HEK293 (cell line): Measurements from ENCODE around the gene HLA-DMB.
A peak's percentile ranks its signal among the peaks of the same experiment; 100 is the strongest.

ENCODE experiments used
- CTCF ChIA-PET: fragments of 350-600 bp; formaldehyde crosslinking; extraction: SDS; loops from one replicate; lab custom pipeline; 2021; ENCODE audit warnings: antibody characterized with exemption; lab: Yijun Ruan, JAX
- POLR2A ChIA-PET: fragments of 300-600 bp; formaldehyde crosslinking; extraction: SDS; loops from one replicate; lab custom pipeline; 2020; ENCODE audit warnings: antibody characterized with exemption, inconsistent platforms; lab: Yijun Ruan, JAX
- H3K27ac ChIP-seq: fragments of 200-500 bp; sonication (Bioruptor generic); 2 replicates; pipeline ENCODE4 v1.5.1; 2014; ENCODE audit warnings: low read depth, low read length, control low read depth, inconsistent platforms; ENCODE audit errors: extremely low read depth
- H3K36me3 ChIP-seq, 2 experiments: fragments of 200-500 bp in 1 of 2; sonication (Bioruptor generic) in 1 of 2; 1 replicate in 1 of 2; 2 replicates in 1 of 2; pipeline ENCODE4 v1.5.1; 2014 to 2017; ENCODE audit warnings: inconsistent platforms in 2 of 2, low read length in 2 of 2; ENCODE audit not compliant: control insufficient read depth in 2 of 2, insufficient read depth in 1 of 2
- H3K4me1 ChIP-seq: fragments of 200-500 bp; sonication (Bioruptor generic); 2 replicates; pipeline ENCODE4 v1.5.1; 2014; ENCODE audit warnings: mild to moderate bottlenecking, low read length, inconsistent platforms; ENCODE audit not compliant: control insufficient read depth, insufficient read depth
- H3K4me3 ChIP-seq: 2 replicates; pipeline ENCODE4 v1.5.1; 2011; ENCODE audit warnings: low read depth, mild to moderate bottlenecking, control low read depth, low read length, moderate library complexity
- H3K9me3 ChIP-seq: fragments of 200-500 bp; sonication (Bioruptor generic); 2 replicates; pipeline ENCODE4 v1.5.1; 2014; ENCODE audit warnings: low read depth, low read length, inconsistent platforms; ENCODE audit not compliant: control insufficient read depth, insufficient read depth
- BCL11B ChIP-seq: fragments of 450-650 bp; formaldehyde crosslinking; IDR thresholded peaks from 2 replicates; pipeline ENCODE4 v1.5.1; 2016; ENCODE audit warnings: low read depth, missing biosample characterization, missing genetic modification characterization
- EGR2 ChIP-seq: fragments of 450-650 bp; formaldehyde crosslinking; IDR thresholded peaks from 2 replicates; pipeline ENCODE4 v1.5.1; 2016; ENCODE audit warnings: low read depth, missing biosample characterization, missing genetic modification characterization
- ELK4 ChIP-seq: IDR thresholded peaks from 2 replicates; pipeline ENCODE4 v1.6.1; 2011; ENCODE audit warnings: mild to moderate bottlenecking, low read depth, low read length, borderline replicate concordance
- GLIS1 ChIP-seq: fragments of 450-650 bp; formaldehyde crosslinking; IDR thresholded peaks from 2 replicates; pipeline ENCODE4 v1.5.1; 2016; ENCODE audit warnings: missing biosample characterization, missing genetic modification characterization
- IKZF3 ChIP-seq: fragments of 450-650 bp; IDR thresholded peaks from 2 replicates; pipeline ENCODE4 v1.5.0; 2018; ENCODE audit warnings: missing biosample characterization, mild to moderate bottlenecking, missing genetic modification characterization, moderate library complexity
- INSM2 ChIP-seq: fragments of 450-650 bp; formaldehyde crosslinking; IDR thresholded peaks from 2 replicates; pipeline ENCODE4 v1.5.1; 2016; ENCODE audit warnings: missing biosample characterization, missing genetic modification characterization
- KLF1 ChIP-seq: fragments of 450-650 bp; formaldehyde crosslinking; IDR thresholded peaks from 2 replicates; pipeline ENCODE4 v1.5.1; 2016; ENCODE audit warnings: missing biosample characterization, missing genetic modification characterization
- KLF10 ChIP-seq: fragments of 450-650 bp; IDR thresholded peaks from 2 replicates; pipeline ENCODE4 v1.5.1; 2018; ENCODE audit warnings: missing biosample characterization, mild to moderate bottlenecking, missing genetic modification characterization
- KLF8 ChIP-seq: fragments of 450-650 bp; formaldehyde crosslinking; IDR thresholded peaks from 2 replicates; pipeline ENCODE4 v1.5.1; 2016; ENCODE audit warnings: missing biosample characterization, missing genetic modification characterization
- MZF1 ChIP-seq: fragments of 450-650 bp; formaldehyde crosslinking; IDR thresholded peaks from 2 replicates; pipeline ENCODE4 v1.5.1; 2017; ENCODE audit warnings: missing biosample characterization, missing genetic modification characterization, borderline replicate concordance
- OVOL3 ChIP-seq: fragments of 450-650 bp; formaldehyde crosslinking; IDR thresholded peaks from 2 replicates; pipeline ENCODE4 v1.5.1; 2016; ENCODE audit warnings: missing biosample characterization, missing genetic modification characterization
- SP2 ChIP-seq: fragments of 450-650 bp; formaldehyde crosslinking; IDR thresholded peaks from 2 replicates; pipeline ENCODE4 v1.5.1; 2016; ENCODE audit warnings: missing biosample characterization, missing genetic modification characterization
- SP7 ChIP-seq: fragments of 450-650 bp; formaldehyde crosslinking; IDR thresholded peaks from 2 replicates; pipeline ENCODE4 v1.5.1; 2016; ENCODE audit warnings: missing biosample characterization, missing genetic modification characterization
- TRIM28 ChIP-seq: IDR thresholded peaks from 2 replicates; pipeline ENCODE4 v1.6.1; 2011; ENCODE audit warnings: low read length, control low read depth, borderline replicate concordance
- ZBTB20 ChIP-seq: fragments of 450-650 bp; formaldehyde crosslinking; IDR thresholded peaks from 2 replicates; pipeline ENCODE4 v1.5.1; 2016; ENCODE audit warnings: missing biosample characterization, missing genetic modification characterization
- ZBTB44 ChIP-seq: fragments of 450-650 bp; IDR thresholded peaks from 2 replicates; pipeline ENCODE4 v1.5.1; 2018; ENCODE audit warnings: missing biosample characterization, mild to moderate bottlenecking, missing genetic modification characterization
- ZBTB48 ChIP-seq: fragments of 450-650 bp; formaldehyde crosslinking; IDR thresholded peaks from 2 replicates; pipeline ENCODE4 v1.5.1; 2016; ENCODE audit warnings: missing biosample characterization, missing genetic modification characterization
- ZBTB6 ChIP-seq: fragments of 450-650 bp; formaldehyde crosslinking; IDR thresholded peaks from 2 replicates; pipeline ENCODE4 v1.5.1; 2017; ENCODE audit warnings: missing biosample characterization, missing genetic modification characterization
- ZFP37 ChIP-seq: fragments of 450-650 bp; formaldehyde crosslinking; IDR thresholded peaks from 2 replicates; pipeline ENCODE4 v1.5.1; 2016; ENCODE audit warnings: missing biosample characterization, missing genetic modification characterization
- ZNF114 ChIP-seq: fragments of 450-650 bp; formaldehyde crosslinking; IDR thresholded peaks from 2 replicates; pipeline ENCODE4 v1.5.0; 2017; ENCODE audit warnings: missing biosample characterization, missing genetic modification characterization
- ZNF132 ChIP-seq: fragments of 450-650 bp; formaldehyde crosslinking; IDR thresholded peaks from 2 replicates; pipeline ENCODE4 v1.5.1; 2017; ENCODE audit warnings: missing biosample characterization, missing genetic modification characterization, borderline replicate concordance
- ZNF155 ChIP-seq: fragments of 450-650 bp; formaldehyde crosslinking; IDR thresholded peaks from 2 replicates; pipeline ENCODE4 v1.5.1; 2016; ENCODE audit warnings: missing biosample characterization, missing genetic modification characterization
- ZNF16 ChIP-seq: fragments of 450-650 bp; formaldehyde crosslinking; IDR thresholded peaks from 2 replicates; pipeline ENCODE4 v1.5.1; 2016; ENCODE audit warnings: low read depth, missing biosample characterization, missing genetic modification characterization
- ZNF174 ChIP-seq: fragments of 450-650 bp; formaldehyde crosslinking; IDR thresholded peaks from 2 replicates; pipeline ENCODE4 v1.5.0; 2017; ENCODE audit warnings: missing biosample characterization, mild to moderate bottlenecking, missing genetic modification characterization
- ZNF211 ChIP-seq: fragments of 450-650 bp; formaldehyde crosslinking; IDR thresholded peaks from 2 replicates; pipeline ENCODE4 v1.5.1; 2016; ENCODE audit warnings: low read depth, missing biosample characterization, missing genetic modification characterization
- ZNF341 ChIP-seq: fragments of 450-650 bp; formaldehyde crosslinking; IDR thresholded peaks from 2 replicates; pipeline ENCODE4; 2016; ENCODE audit warnings: low read depth, missing biosample characterization, missing genetic modification characterization
- ZNF473 ChIP-seq: fragments of 450-650 bp; formaldehyde crosslinking; IDR thresholded peaks from 2 replicates; pipeline ENCODE4 v1.5.1; 2017; ENCODE audit warnings: missing biosample characterization, missing genetic modification characterization
- ZNF558 ChIP-seq: fragments of 450-650 bp; formaldehyde crosslinking; IDR thresholded peaks from 2 replicates; pipeline ENCODE4 v1.5.1; 2016; ENCODE audit warnings: missing biosample characterization, missing genetic modification characterization
- ZNF580 ChIP-seq: fragments of 450-650 bp; formaldehyde crosslinking; IDR thresholded peaks from 2 replicates; pipeline ENCODE4 v1.5.1; 2016; ENCODE audit warnings: missing biosample characterization, missing genetic modification characterization
- ZNF610 ChIP-seq: fragments of 450-650 bp; formaldehyde crosslinking; IDR thresholded peaks from 2 replicates; pipeline ENCODE4 v1.5.1; 2016; ENCODE audit warnings: missing biosample characterization, missing genetic modification characterization, borderline replicate concordance
- ZNF629 ChIP-seq: fragments of 450-650 bp; formaldehyde crosslinking; IDR thresholded peaks from 2 replicates; pipeline ENCODE4 v1.5.1; 2017; ENCODE audit warnings: missing biosample characterization, missing genetic modification characterization
- ZNF843 ChIP-seq: fragments of 450-650 bp; formaldehyde crosslinking; IDR thresholded peaks from 2 replicates; pipeline ENCODE4 v1.5.1; 2016; ENCODE audit warnings: missing biosample characterization, missing genetic modification characterization
- ZSCAN30 ChIP-seq: fragments of 450-650 bp; IDR thresholded peaks from 2 replicates; pipeline ENCODE4 v1.5.1; 2018; ENCODE audit warnings: missing biosample characterization, mild to moderate bottlenecking, missing genetic modification characterization, moderate library complexity

Gene HLA-DMB

GRCh38 chr6:32982084-32982701 lies 41.4 kb upstream of the HLA-DMB start:
- H3K4me3 ChIP-seq, result no peak overlapping the region
- no peaks in the 10 kb centered on the region for H3K9me3 ChIP-seq
- ChIA-PET CTCF (interaction anchor here (0.6 to 11.4 kb wide), 6 partner anchors 10 to 143 kb away, joined by 4 to 250 read pairs (median 64); partner anchors contain the start of gene HLA-DMA), POLR2A (interaction anchor here (0.7 to 7.7 kb wide), 6 partner anchors 12 to 352 kb away, joined by 3 to 405 read pairs (median 8); partner anchors contain the start of genes BRD2, HLA-DMA and TAP2)
- peak overlapping the region; percentile 14 for H3K27ac ChIP-seq
- H3K36me3 ChIP-seq, result peaks cover 41 to 45% of the 10 kb centered on the region in 2 experiments
- H3K4me1 ChIP-seq, result peaks cover 15% of the 10 kb centered on the region
- TF ChIP-seq MZF1 (tag by site-specific recombination) (peak; percentile 48; the same call in 1 of the 2 replicates), ZBTB44 (tag by site-specific recombination) (peak; percentile 73; the same call in 1 of the 2 replicates), ZBTB20 (peak; percentile 32; the same call in 1 of the 2 replicates), ELK4 (no peak), ZBTB6 (peak; percentile 60; the same call in 1 of the 2 replicates), ZNF174 (no peak), ZNF341 (tag by site-specific recombination) (no peak), ZNF114 (tag by site-specific recombination) (no peak), ZNF629 (tag by site-specific recombination) (peak; percentile 35; the same call in 1 of the 2 replicates), ZNF211 (no peak), ZFP37 (tag by site-specific recombination) (0 out of 2 replicates have a peak, but pooled peaks have one; percentile 6), INSM2 (tag by site-specific recombination) (peak; percentile 93), ZNF155 (tag by site-specific recombination) (no peak), KLF1 (peak; percentile 86), BCL11B (peak; percentile 60; the same call in 1 of the 2 replicates), OVOL3 (tag by site-specific recombination) (no peak), TRIM28 (peak; percentile 77; the same call in 1 of the 2 replicates), ZNF16 (tag by site-specific recombination) (no peak), ZNF580 (no peak), KLF10 (peak; percentile 55; the same call in 1 of the 2 replicates), EGR2 (no peak), ZNF558 (tag by site-specific recombination) (no peak), ZSCAN30 (tag by site-specific recombination) (peak; percentile 50; the same call in 1 of the 2 replicates), GLIS1 (tag by site-specific recombination) (no peak), ZNF473 (no peak), SP7 (tag by site-specific recombination) (peak; percentile 70), SP2 (tag by site-specific recombination) (no peak), ZNF132 (tag by site-specific recombination) (no peak), KLF8 (tag by site-specific recombination) (peak; percentile 42), ZNF843 (tag by site-specific recombination) (peak; percentile 13; the same call in 1 of the 2 replicates), ZBTB48 (tag by site-specific recombination) (no peak), ZNF610 (tag by site-specific recombination) (no peak; the same call in 1 of the 2 replicates), IKZF3 (tag by site-specific recombination) (peak; percentile 91)
